HG03521 (cell line): ENCODE results near the gene CAMKK2.
"Not testable (repeated sequence)": the region's sequence is repeated elsewhere in the genome, so short reads cannot be mapped to it uniquely, and the experiment has no call there.

Experiments used
- ATAC-seq: cut with Tn5 transposase; IDR thresholded peaks from one replicate; pipeline ENCODE4 v1.9.1; 2021; ENCODE audit warnings: mild to moderate bottlenecking, moderate library complexity; ENCODE audit not compliant: unreplicated experiment

CAMKK2 gene

DNA sequence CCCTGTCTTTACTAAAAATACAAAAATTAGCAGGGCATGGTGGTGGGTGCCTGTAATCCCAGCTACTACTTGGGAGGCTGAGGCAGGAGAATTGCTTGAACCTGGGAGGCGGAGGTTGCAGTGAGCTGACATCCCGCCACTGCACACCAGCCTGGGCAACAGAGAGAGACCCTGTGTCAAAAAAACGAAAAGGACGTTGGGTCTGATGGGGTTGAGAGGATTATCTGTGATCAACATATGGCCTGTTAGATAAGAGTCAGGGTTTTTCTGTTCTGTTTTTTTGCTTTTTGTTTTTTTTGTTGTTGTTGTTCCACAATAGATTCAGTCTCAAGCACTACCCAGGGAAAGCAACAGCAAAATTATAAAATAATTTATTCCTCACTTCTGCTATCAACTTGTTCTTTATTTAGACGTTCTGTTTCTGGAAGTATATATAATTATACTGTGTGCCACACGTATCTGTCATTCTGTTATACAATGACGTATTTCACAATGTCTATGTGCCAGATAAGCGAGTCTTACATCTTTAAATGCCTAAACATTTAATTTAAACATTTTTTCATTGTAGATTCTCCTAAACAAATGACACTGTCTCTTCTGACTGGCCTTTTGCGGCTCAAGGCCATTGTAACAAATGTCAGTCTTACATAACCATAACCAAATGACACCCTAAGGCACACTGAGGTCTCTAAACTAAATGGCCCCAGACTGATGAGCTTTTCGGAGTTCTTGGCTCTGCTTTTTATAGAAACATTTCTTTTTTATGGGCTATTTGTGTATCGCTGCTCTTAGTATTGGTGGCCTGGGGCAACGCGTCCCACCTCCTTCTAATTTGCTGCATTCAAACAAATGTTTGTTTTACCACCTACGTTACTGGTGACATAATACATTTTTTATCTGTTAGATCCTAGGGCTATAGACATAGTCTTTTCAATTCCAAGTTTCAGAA is 93.8 kb downstream of the CAMKK2 start:
- no peak for ATAC-seq

- not testable (repeated sequence) for ATAC-seq
Observed at GRCh38 chr12:121201140-121201539, 95.4 kb downstream of the CAMKK2 start.

DNA sequence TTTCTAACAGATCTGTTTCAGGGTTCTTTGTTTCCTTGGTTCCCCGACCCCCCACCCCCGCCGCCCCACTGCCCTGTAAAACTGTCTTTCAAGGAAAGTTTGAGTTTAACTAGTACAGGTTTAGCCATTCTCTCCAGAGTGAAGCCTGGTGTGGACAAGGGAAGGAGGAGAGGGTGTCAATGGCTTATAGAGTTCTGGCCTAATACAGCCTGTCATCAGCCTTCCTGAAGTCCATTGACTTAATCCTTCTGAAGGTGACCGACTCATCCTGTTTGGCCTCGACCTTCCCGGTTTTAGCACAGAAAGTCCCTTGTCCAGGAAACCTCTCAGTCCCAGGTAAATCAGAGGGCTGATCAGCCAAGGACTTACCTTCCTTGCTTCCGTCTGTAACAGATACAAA is 97.6 kb downstream of the CAMKK2 start:
- no peak for ATAC-seq

GRCh38 chr12:121196902-121197301 is 99.6 kb downstream of the CAMKK2 start:
- no peak for ATAC-seq

GRCh38 chr12:121191151-121191550 is 105.4 kb downstream of the CAMKK2 start:
- ATAC-seq, result no peak

DNA sequence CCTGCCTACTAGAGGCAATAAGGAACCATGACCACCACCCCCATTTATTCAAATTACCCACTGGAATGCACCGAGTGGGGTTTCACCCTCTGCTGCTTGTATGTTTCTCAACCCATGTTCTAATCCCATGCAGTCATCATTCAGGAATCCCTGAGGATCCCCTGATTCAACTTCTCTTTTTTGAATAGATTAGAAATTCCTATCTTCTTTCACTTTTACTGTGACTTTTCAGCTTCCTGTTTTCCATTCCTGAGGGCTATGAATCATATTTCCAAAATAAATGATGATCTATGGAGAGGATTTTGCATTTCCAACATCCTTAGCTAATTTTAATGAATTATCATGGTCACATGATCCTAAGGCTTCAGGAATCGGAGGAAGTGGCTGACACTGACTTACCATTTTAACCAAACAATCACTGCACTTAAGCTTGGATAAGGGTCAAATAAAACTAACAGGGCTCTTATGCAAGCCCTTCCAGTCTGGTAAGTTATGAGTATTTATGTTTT is 105.9 kb downstream of the CAMKK2 start:
- no peak for ATAC-seq

- no peak for ATAC-seq
Observed at GRCh38 chr12:121189619-121190155, 106.8 kb downstream of the CAMKK2 start.

DNA sequence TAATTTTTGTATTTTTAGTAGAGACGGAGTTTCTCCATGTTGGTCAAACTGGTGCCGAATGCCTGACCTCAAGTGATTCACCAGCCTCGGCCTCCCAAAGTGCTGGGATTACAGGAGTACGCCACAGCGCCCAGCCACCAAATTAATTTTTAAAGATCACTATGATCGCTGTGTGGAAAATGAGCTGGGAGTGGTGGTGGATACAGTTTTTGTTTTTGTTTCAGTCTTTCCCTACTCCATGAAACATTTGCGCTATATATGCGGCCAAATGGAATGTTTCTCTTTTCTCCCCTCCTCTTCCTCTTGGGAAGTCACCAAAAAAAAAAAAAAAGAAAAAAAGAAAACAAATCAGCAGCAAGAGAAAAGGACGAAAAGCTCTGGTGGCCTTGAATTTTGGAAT is 107.4 kb downstream of the CAMKK2 start:
- no peak for ATAC-seq

GRCh38 chr12:121188227-121188626 is 108.3 kb downstream of the CAMKK2 start:
- ATAC-seq, result no peak
